ENCODE measurements around the gene NAT14. TPM values are rescaled to one million over a fixed set of nuclear protein-coding genes. Genes with fewer than 3 reads are reported as not detected.

The NAT14 gene
- total and polyA plus RNA-seq, 2 donors (not counting 3 experiments of a cell fraction or from before 2014, with no cell fraction given) = 39.1 to 44.7 TPM

GRCh38 chr19:55481794-55482155 lies 3.2 kb upstream of the NAT14 start:
- dilution Hi-C loops (cut with MboI; ENCODE audit: extremely low pct_ligation_motif_present, low sequenced_read_pairs) (no loop called here), intact Hi-C loops (cut with micrococcal nuclease) (no loop called here)
- no peak overlapping the region for H3K27ac ChIP-seq (ENCODE audit: insufficient read depth, low read depth, low read length)
- no peak overlapping the region for H3K9ac ChIP-seq (replicated peaks; ENCODE audit: extremely low read depth, insufficient read depth, low read length)
- H3K36me3 ChIP-seq (ENCODE audit: control insufficient read depth in 2 of 2, extremely low read depth in 1 of 2, insufficient read depth in 2 of 2, low read length in 2 of 2) = peaks cover 0 to 3% of the 10 kb centered on the region in 2 experiments
- BruUV-seq (replicated peaks) = no TSS peak
- TF ChIP-seq FOS (IDR thresholded peaks at IDR 0.05; ENCODE audit: borderline replicate concordance, insufficient read depth, low read length) (no peak), POLR2AphosphoS5 (IDR thresholded peaks at IDR 0.05; ENCODE audit: insufficient read depth, low read depth, low read length) (no peak), POLR2A (IDR thresholded peaks at IDR 0.05; ENCODE audit: low read depth, low read length) (no peak)
- DNase-seq (ENCODE audit: low read depth, low spot score) = no peak
- H3K27me3 ChIP-seq (ENCODE audit: control insufficient read depth in 2 of 2, insufficient read depth in 2 of 2, low read length in 2 of 2) = no peaks in the 10 kb centered on the region
- H3K9me3 ChIP-seq (replicated peaks; ENCODE audit: control insufficient read depth, insufficient read depth, low read length) = no peaks in the 10 kb centered on the region
- peaks cover 23% of the 10 kb centered on the region for H3K4me1 ChIP-seq (ENCODE audit: control insufficient read depth, extremely low read depth, insufficient read depth, low read length)
- H4K20me1 ChIP-seq (replicated peaks; ENCODE audit: control insufficient read depth, extremely low read depth, insufficient read depth, low read length) = no peaks in the 10 kb centered on the region
- H3K4me3 ChIP-seq (replicated peaks in 1 of 3; ENCODE audit: insufficient read depth in 1 of 3, low read depth in 1 of 3, low read length in 3 of 3) = no peak overlapping the region
- H3K4me2 ChIP-seq (ENCODE audit: insufficient read depth, low read length) = no peak overlapping the region
- no peak for FAIRE-seq
- no peak overlapping the region for H2AFZ ChIP-seq (ENCODE audit: low read depth, low read length)
- H3K9me1 ChIP-seq (replicated peaks; ENCODE audit: control insufficient read depth, extremely low read depth, insufficient read depth, low read length) = no peaks in the 10 kb centered on the region
- POLR2A ChIA-PET = no interaction called here
- CTCF ChIA-PET = interaction anchor here (0.6 to 1.4 kb wide), 2 partner anchors 15 to 16 kb away, joined by 4 to 5 read pairs; no protein-coding TSS in a partner anchor
- H3K79me2 ChIP-seq (ENCODE audit: control insufficient read depth, insufficient read depth, low read length) = peaks cover 19% of the 10 kb centered on the region

DNA sequence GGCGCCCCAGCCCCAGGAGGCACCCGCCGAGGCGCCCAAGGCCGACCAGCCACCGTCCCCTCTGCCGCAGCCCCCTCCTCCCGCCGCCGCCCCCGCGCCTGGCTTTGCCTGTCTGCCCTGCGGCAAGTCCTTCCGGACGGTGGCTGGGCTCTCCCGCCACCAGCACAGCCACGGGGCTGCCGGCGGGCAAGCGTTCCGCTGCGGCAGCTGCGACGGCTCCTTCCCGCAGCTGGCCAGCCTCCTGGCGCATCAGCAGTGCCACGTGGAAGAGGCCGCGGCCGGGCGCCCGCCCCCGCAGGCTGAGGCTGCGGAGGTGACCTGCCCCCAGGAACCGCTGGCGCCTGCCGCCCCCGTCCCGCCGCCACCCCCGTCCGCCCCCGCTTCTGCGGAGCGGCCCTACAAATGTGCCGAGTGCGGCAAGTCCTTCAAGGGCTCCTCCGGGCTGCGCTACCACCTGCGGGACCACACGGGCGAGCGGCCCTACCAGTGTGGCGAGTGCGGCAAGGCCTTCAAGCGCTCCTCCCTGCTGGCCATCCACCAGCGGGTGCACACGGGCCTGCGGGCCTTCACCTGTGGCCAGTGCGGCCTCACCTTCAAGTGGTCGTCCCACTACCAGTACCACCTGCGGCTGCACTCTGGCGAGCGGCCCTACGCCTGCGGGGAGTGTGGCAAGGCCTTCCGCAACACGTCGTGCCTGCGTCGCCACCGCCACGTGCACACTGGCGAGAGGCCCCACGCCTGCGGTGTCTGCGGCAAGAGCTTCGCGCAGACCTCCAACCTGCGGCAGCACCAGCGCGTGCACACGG lies 2.6 kb upstream of the NAT14 start:
- no peaks in the 10 kb centered on the region for H3K27me3 ChIP-seq (ENCODE audit: control insufficient read depth in 2 of 2, insufficient read depth in 2 of 2, low read length in 2 of 2)
- peaks cover 0 to 3% of the 10 kb centered on the region in 2 experiments for H3K36me3 ChIP-seq (ENCODE audit: control insufficient read depth in 2 of 2, extremely low read depth in 1 of 2, insufficient read depth in 2 of 2, low read length in 2 of 2)
- ChIA-PET CTCF (interaction anchor here (0.6 to 1.4 kb wide), 3 partner anchors 15 to 22 kb away, joined by 4 to 7 read pairs (median 5); no protein-coding TSS in a partner anchor), POLR2A (no interaction called here)
- TF ChIP-seq MYC (IDR thresholded peaks at IDR 0.05; ENCODE audit: low read depth, low read length) (no peak), POLR2A (IDR thresholded peaks at IDR 0.05; ENCODE audit: low read depth, low read length) (no peak), POLR2AphosphoS5 (IDR thresholded peaks at IDR 0.05; ENCODE audit: insufficient read depth, low read depth, low read length) (no peak), GATA2 (IDR thresholded peaks at IDR 0.05; ENCODE audit: insufficient read depth, insufficient read length, low read depth, low read length) (no peak), JUN (IDR thresholded peaks at IDR 0.05; ENCODE audit: borderline replicate concordance, insufficient read depth, insufficient read length, low read depth) (no peak), FOS (IDR thresholded peaks at IDR 0.05; ENCODE audit: borderline replicate concordance, insufficient read depth, low read length) (no peak), CTCF (IDR thresholded peaks at IDR 0.05; ENCODE audit: extremely low read depth in 1 of 2, insufficient read depth in 1 of 2, low read depth in 1 of 2, low read length in 2 of 2) (no peak), EZH2 (IDR thresholded peaks at IDR 0.05; ENCODE audit: borderline replicate concordance, low read depth, low read length, severe bottlenecking) (no peak)
- TF ChIP-seq, protein P1, sequence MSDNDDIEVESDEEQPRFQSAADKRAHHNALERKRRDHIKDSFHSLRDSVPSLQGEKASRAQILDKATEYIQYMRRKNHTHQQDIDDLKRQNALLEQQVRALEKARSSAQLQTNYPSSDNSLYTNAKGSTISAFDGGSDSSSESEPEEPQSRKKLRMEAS (IDR thresholded peaks at IDR 0.05; ENCODE audit: insufficient read depth, insufficient read length) = no peak
- no peak for FAIRE-seq
- no peaks in the 10 kb centered on the region for H3K9me3 ChIP-seq (replicated peaks; ENCODE audit: control insufficient read depth, insufficient read depth, low read length)
- DNase-seq (ENCODE audit: low read depth, low spot score) = no peak
- no peaks in the 10 kb centered on the region for H4K20me1 ChIP-seq (replicated peaks; ENCODE audit: control insufficient read depth, extremely low read depth, insufficient read depth, low read length)
- intact Hi-C loops (cut with micrococcal nuclease) = no loop called here
- dilution Hi-C loops (cut with MboI; ENCODE audit: extremely low pct_ligation_motif_present, low sequenced_read_pairs) = no loop called here
- no peaks in the 10 kb centered on the region for H3K9me1 ChIP-seq (replicated peaks; ENCODE audit: control insufficient read depth, extremely low read depth, insufficient read depth, low read length)
- peaks cover 19% of the 10 kb centered on the region for H3K79me2 ChIP-seq (ENCODE audit: control insufficient read depth, insufficient read depth, low read length)
- no peak overlapping the region for H3K9ac ChIP-seq (replicated peaks; ENCODE audit: extremely low read depth, insufficient read depth, low read length)
- no peak overlapping the region for H3K4me3 ChIP-seq (replicated peaks in 1 of 3; ENCODE audit: insufficient read depth in 1 of 3, low read depth in 1 of 3, low read length in 3 of 3)
- H3K4me2 ChIP-seq (ENCODE audit: insufficient read depth, low read length) = no peak overlapping the region
- no peak overlapping the region for H3K27ac ChIP-seq (ENCODE audit: insufficient read depth, low read depth, low read length)
- no TSS peak for BruUV-seq (replicated peaks)
- peaks cover 29% of the 10 kb centered on the region for H3K4me1 ChIP-seq (ENCODE audit: control insufficient read depth, extremely low read depth, insufficient read depth, low read length)
- no peak overlapping the region for H2AFZ ChIP-seq (ENCODE audit: low read depth, low read length)
